Neural progenitor cell (in vitro differentiated cells): ENCODE measurements around the gene HEPACAM2. TPM values are rescaled to one million over a fixed set of nuclear protein-coding genes. Genes with fewer than 3 reads are reported as not detected.

Experiments used
- DNase-seq: peaks from one replicate; pipeline ENCODE4 v3.0.0-alpha.2; 2016; ENCODE audit warnings: low spot score
- H2AFZ ChIP-seq: fragments of 200-600 bp; sonication (generic); replicated peaks from 2 replicates; pipeline ENCODE4 v1.6.1; 2016; ENCODE audit warnings: antibody characterized with exemption
- H3F3A ChIP-seq: fragments of 200-600 bp; sonication (generic); 2 replicates; pipeline ENCODE4 v1.6.1; 2016; ENCODE audit warnings: antibody characterized with exemption, low read depth
- H3K27ac ChIP-seq: fragments of 200-600 bp; sonication (generic); 2 replicates; pipeline ENCODE4 v1.5.1; 2016; ENCODE audit warnings: mild to moderate bottlenecking
- H3K27me3 ChIP-seq: fragments of 200-600 bp; sonication (generic); 2 replicates; pipeline ENCODE4 v1.6.1; 2016; ENCODE audit warnings: mild to moderate bottlenecking, moderate library complexity
- H3K36me3 ChIP-seq: fragments of 200-600 bp; sonication (generic); 2 replicates; pipeline ENCODE4 v1.5.1; 2016
- H3K4me1 ChIP-seq: fragments of 200-600 bp; sonication (generic); 2 replicates; pipeline ENCODE4 v1.6.1; 2016; ENCODE audit warnings: mixed run types
- H3K4me2 ChIP-seq: fragments of 200-600 bp; sonication (generic); 2 replicates; pipeline ENCODE4 v1.6.1; 2016
- H3K4me3 ChIP-seq: fragments of 200-600 bp; sonication (generic); 2 replicates; pipeline ENCODE4 v1.5.1; 2016
- H3K79me2 ChIP-seq: fragments of 200-600 bp; sonication (generic); 2 replicates; pipeline ENCODE4 v1.6.1; 2016; ENCODE audit warnings: low read depth
- H3K9ac ChIP-seq: fragments of 200-600 bp; sonication (generic); 2 replicates; pipeline ENCODE4 v1.6.1; 2016
- H3K9me3 ChIP-seq: fragments of 200-600 bp; sonication (generic); 2 replicates; pipeline ENCODE4 v1.5.1; 2016; ENCODE audit warnings: low read depth
- H4K20me1 ChIP-seq: fragments of 200-600 bp; sonication (generic); 2 replicates; pipeline ENCODE4 v1.6.1; 2016; ENCODE audit warnings: low read depth
- H3K27ac Mint-ChIP-seq: 3 replicates; pipeline ENCODE4 v1.8.0; 2021; ENCODE audit warnings: mixed read lengths
- H3K27me3 Mint-ChIP-seq: 2 replicates; pipeline ENCODE4 v1.8.0; 2022; ENCODE audit warnings: low read depth, mild to moderate bottlenecking, inconsistent platforms, moderate library complexity, mixed read lengths; ENCODE audit not compliant: insufficient read depth
- H3K36me3 Mint-ChIP-seq: 3 replicates; pipeline ENCODE4 v1.8.0; 2021; ENCODE audit warnings: mixed read lengths
- H3K4me1 Mint-ChIP-seq: 3 replicates; pipeline ENCODE4 v1.8.0; 2021; ENCODE audit warnings: mixed read lengths
- H3K4me3 Mint-ChIP-seq: 3 replicates; pipeline ENCODE4 v1.8.0; 2021; ENCODE audit warnings: mild to moderate bottlenecking, moderate library complexity, mixed read lengths
- H3K9me3 Mint-ChIP-seq: 3 replicates; pipeline ENCODE4 v1.8.0; 2020; ENCODE audit warnings: mixed read lengths
- CTCF ChIP-seq: fragments of 200-600 bp; sonication (generic); IDR thresholded peaks from 2 replicates; pipeline ENCODE4 v1.5.1; 2017; ENCODE audit warnings: antibody characterized with exemption, mild to moderate bottlenecking
- EZH2 ChIP-seq: fragments of 200-600 bp; sonication (generic); IDR thresholded peaks from 2 replicates; pipeline ENCODE4 v1.6.1; 2017; ENCODE audit warnings: antibody characterized with exemption, mild to moderate bottlenecking, moderate library complexity
- EZH2phosphoT487 ChIP-seq: fragments of 200-600 bp; sonication (generic); IDR thresholded peaks from 2 replicates; pipeline ENCODE4 v1.6.1; 2017; ENCODE audit warnings: antibody characterized with exemption
- total RNA-seq: library from RNA; depleted of rRNA; stranded (reverse); fragments of >200 nt; gene quantifications from 2 replicates; pipeline ENCODE4 v1.2.3, GENCODE V29; 2015; ENCODE audit warnings: low replicate concordance

The HEPACAM2 gene
- total RNA-seq, 1 donor from 2014 or later = not detected

- H3K27ac Mint-ChIP-seq = no peak overlapping the region
- H3F3A ChIP-seq = no peaks in the 10 kb centered on the region
- no peaks in the 10 kb centered on the region for H3K9me3 Mint-ChIP-seq
- no peak overlapping the region for H3K9ac ChIP-seq
- H3K36me3 Mint-ChIP-seq = no peaks in the 10 kb centered on the region
- DNase-seq = no peak
- no peaks in the 10 kb centered on the region for H4K20me1 ChIP-seq
- H3K27me3 Mint-ChIP-seq = no peaks in the 10 kb centered on the region
- TF ChIP-seq CTCF (no peak), EZH2 (no peak), EZH2phosphoT487 (no peak)
- H3K4me3 Mint-ChIP-seq = no peak overlapping the region
- H3K9me3 ChIP-seq = no peaks in the 10 kb centered on the region
- H3K27ac ChIP-seq = no peak overlapping the region
- no peaks in the 10 kb centered on the region for H3K79me2 ChIP-seq
- no peak overlapping the region for H2AFZ ChIP-seq
- no peaks in the 10 kb centered on the region for H3K27me3 ChIP-seq
- H3K4me3 ChIP-seq = no peak overlapping the region
- no peaks in the 10 kb centered on the region for H3K4me1 Mint-ChIP-seq
- no peak overlapping the region for H3K4me2 ChIP-seq
- no peaks in the 10 kb centered on the region for H3K4me1 ChIP-seq
- H3K36me3 ChIP-seq = no peaks in the 10 kb centered on the region
Observed at GRCh38 chr7:93140582-93141191, 85.6 kb downstream of the HEPACAM2 start.

- Histone ChIP-seq H3K4me1 (no peaks in the 10 kb centered on the region), H3K36me3 (no peaks in the 10 kb centered on the region), H3K27ac (no peak overlapping the region), H4K20me1 (no peaks in the 10 kb centered on the region), H2AFZ (no peak overlapping the region), H3K4me2 (no peak overlapping the region), H3K9me3 (no peaks in the 10 kb centered on the region), H3K4me3 (no peak overlapping the region), H3K9ac (no peak overlapping the region), H3K79me2 (no peaks in the 10 kb centered on the region), H3K27me3 (peaks cover 18% of the 10 kb centered on the region), H3F3A (no peaks in the 10 kb centered on the region)
- no peak for DNase-seq
- no peaks in the 10 kb centered on the region for H3K27me3 Mint-ChIP-seq
- H3K27ac Mint-ChIP-seq = no peak overlapping the region
- no peaks in the 10 kb centered on the region for H3K36me3 Mint-ChIP-seq
- H3K4me1 Mint-ChIP-seq = no peaks in the 10 kb centered on the region
- H3K4me3 Mint-ChIP-seq = no peak overlapping the region
- no peaks in the 10 kb centered on the region for H3K9me3 Mint-ChIP-seq
- TF ChIP-seq EZH2phosphoT487 (no peak), EZH2 (no peak), CTCF (no peak)
Observed at GRCh38 chr7:93138576-93138975, 87.7 kb downstream of the HEPACAM2 start.

Other genes starting within 250 kb of the HEPACAM2 start
- not detected in 2 replicates for gene SAMD9, start 108.5 kb downstream of the HEPACAM2 start, total RNA-seq
- gene SAMD9L, start 78.1 kb downstream of the HEPACAM2 start, total RNA-seq = not detected in 2 replicates
- 17.1 and 26.5 TPM in 2 replicates for gene VPS50, start 5.9 kb upstream of the HEPACAM2 start, total RNA-seq